Esophagus muscularis mucosa (tissue), 3 donors: ENCODE measurements around the gene SSR1.
A peak's percentile ranks its signal among the peaks of the same experiment; 100 is the strongest.

Experiments used
- CTCF ChIP-seq, 3 experiments: fragments of 200-600 bp in 2 of 3; fragments of 450-650 bp in 1 of 3; sonication (generic) in 2 of 3; IDR thresholded peaks; one replicate each; pipeline ENCODE4 v1.5.1; 2017 to 2019; ENCODE audit warnings: antibody characterized with exemption in 3 of 3, mild to moderate bottlenecking in 2 of 3, moderate library complexity in 1 of 3
- POLR2AphosphoS5 ChIP-seq, 2 donors: sonication (generic); formaldehyde crosslinking; IDR thresholded peaks; one replicate each; pipeline ENCODE4 v1.6.1; 2017; ENCODE audit warnings: antibody characterized with exemption in 2 of 2

- TF ChIP-seq CTCF (IDR thresholded peaks at IDR 0.05) (peak in 2 of 3 experiments; percentile 11 to 19), POLR2AphosphoS5 (IDR thresholded peaks at IDR 0.05) (peak; percentile 92 to 97)
Observed at GRCh38 chr6:7312616-7313504, at the start of gene SSR1.
